GM08714 (cell line): ENCODE results near the gene RPL29.

Experiments used
- H3K4me3 ChIP-seq: fragments of 200-500 bp; sonication (Bioruptor generic); 2 replicates; pipeline ENCODE4 v1.5.1; 2014; ENCODE audit warnings: mild to moderate bottlenecking, low read length, inconsistent platforms
- ZNF274 ChIP-seq: IDR thresholded peaks from 2 replicates; pipeline ENCODE4 v1.6.1; 2012; ENCODE audit warnings: mild to moderate bottlenecking, low read depth, low read length

The RPL29 gene

DNA sequence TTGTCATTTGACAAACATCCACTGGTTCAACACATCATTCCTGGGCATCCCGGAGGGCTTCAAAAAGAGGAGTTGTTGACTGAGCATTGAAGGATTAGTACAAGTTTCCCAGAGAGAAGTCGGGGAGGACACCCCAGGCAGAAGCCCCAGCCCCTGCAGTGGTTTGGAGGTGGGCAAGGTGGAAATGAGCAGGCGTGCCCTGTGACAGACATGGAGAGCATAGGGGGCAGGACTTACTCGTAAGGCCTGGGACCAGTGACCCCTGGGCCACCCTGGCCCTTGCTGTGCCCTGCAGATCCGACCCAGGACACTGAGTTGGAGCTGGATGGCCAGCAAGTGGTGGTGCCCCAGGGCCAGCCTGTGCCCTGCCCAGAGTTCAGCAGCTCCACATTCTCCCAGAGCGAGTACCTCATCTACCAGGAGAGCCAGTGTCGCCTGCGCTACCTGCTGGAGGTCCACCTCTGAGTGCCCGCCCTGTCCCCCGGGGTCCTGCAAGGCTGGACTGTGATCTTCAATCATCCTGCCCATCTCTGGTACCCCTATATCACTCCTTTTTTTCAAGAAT lies 47.6 kb downstream of the RPL29 start:
- no peak for TF ChIP-seq ZNF274
- H3K4me3 ChIP-seq, result no peak overlapping the region

DNA sequence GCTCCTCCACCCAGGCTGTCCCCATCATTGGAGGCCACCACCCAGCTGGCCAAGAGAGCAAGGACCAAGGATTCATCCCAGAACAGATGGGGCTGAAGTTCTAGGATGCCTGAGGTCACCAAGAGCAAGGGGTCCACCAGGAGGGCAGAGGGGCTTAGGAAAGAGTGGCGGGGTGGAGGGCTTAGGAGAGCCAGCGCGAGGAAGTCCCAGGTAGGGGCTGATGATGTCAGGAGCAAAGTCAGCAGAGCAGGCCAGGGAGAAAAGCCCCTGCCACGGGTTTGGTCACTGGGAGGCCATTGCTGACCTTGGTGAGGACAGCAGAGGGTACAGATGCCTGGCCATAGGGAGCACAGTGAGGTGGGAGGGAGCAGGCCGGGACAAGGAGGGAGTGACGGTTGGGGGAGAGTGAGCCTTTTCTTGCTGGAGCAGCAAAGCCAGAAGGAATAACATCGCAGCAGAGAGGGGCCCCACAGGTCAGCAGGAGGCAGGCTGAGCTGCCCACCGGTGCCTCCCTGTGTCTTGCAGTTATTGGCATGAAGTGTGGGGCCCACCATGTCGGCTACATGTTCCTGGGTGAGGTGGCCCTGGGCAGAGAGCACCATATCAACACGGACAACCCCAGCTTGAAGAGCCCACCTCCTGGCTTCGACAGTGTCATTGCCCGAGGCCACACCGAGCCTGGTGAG lies 48.3 kb downstream of the RPL29 start:
- H3K4me3 ChIP-seq, result no peak overlapping the region
- TF ChIP-seq ZNF274, result no peak

GRCh38 chr3:51946796-51947195 lies 48.9 kb downstream of the RPL29 start:
- no peak overlapping the region for H3K4me3 ChIP-seq
- no peak for TF ChIP-seq ZNF274

- TF ChIP-seq ZNF274, result no peak
- no peak overlapping the region for H3K4me3 ChIP-seq
These were observed 49.6 kb downstream of the RPL29 start for GRCh38 chr3:51945926-51946705.

DNA sequence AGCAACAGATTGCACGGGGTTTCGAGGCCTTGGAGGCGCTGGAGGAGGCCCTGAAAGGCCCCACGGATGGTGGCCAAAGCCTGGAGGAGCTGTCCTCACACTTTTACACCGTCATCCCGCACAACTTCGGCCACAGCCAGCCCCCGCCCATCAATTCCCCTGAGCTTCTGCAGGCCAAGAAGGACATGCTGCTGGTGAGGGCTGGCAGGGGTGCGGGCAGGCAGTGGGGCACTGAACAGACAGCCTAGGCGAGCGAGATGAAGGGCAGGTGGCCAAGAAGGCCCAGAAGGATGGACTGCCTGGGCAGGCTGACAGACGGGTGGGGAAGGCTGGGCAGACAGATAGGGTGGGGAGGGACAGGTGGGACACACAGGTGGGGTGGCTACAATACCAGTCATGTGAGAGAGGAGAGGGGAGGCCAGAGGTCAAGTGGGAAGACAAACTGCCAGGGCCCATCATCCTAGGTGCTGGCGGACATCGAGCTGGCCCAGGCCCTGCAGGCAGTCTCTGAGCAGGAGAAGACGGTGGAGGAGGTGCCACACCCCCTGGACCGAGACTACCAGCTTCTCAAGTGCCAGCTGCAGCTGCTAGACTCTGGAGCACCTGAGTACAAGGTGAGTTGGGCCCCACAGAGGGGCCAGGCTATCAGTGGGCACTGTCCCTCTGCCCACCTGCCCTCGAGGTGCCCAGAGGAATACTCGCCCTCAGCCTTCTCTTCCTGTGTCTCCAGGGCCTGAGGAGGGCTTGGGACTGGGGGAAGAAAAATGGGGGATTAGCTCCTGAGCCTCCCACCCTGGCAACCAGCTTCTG lies 50.5 kb downstream of the RPL29 start:
- no peak for TF ChIP-seq ZNF274
- no peak overlapping the region for H3K4me3 ChIP-seq

- H3K4me3 ChIP-seq, result no peak overlapping the region
- TF ChIP-seq ZNF274, result no peak
These were observed 51.2 kb downstream of the RPL29 start for GRCh38 chr3:51944451-51945021.
